ENCODE measurements around the gene LMOD1.
A peak's percentile ranks its signal among the peaks of the same experiment; 100 is the strongest.
"Not testable (repeated sequence)": the region's sequence is repeated elsewhere in the genome, so short reads cannot be mapped to it uniquely, and the experiment has no call there.

LMOD1 gene

GRCh38 chr1:201859424-201859823, 86.9 kb downstream of the LMOD1 start:
- DNase-seq (ENCODE audit: low read depth), result no peak

GRCh38 chr1:201856722-201857121, 89.6 kb downstream of the LMOD1 start:
- DNase-seq (ENCODE audit: low read depth), result not testable (repeated sequence)

GRCh38 chr1:201851949-201852348, 94.4 kb downstream of the LMOD1 start:
- DNase-seq (ENCODE audit: low read depth), result no peak

GRCh38 chr1:201850053-201850397, 96.3 kb downstream of the LMOD1 start:
- peak; percentile 74 for DNase-seq (ENCODE audit: low read depth)

- no peak for DNase-seq (ENCODE audit: low read depth)
These were observed 96.8 kb downstream of the LMOD1 start for GRCh38 chr1:201849372-201850052.

GRCh38 chr1:201848230-201848629, 98.1 kb downstream of the LMOD1 start:
- DNase-seq (ENCODE audit: low read depth), result no peak

- no peak for DNase-seq (ENCODE audit: low read depth)
These were observed 99.2 kb downstream of the LMOD1 start for GRCh38 chr1:201847150-201847549.
